ENCODE results near the gene INTS6.
A peak's percentile ranks its signal among the peaks of the same experiment; 100 is the strongest.

The INTS6 gene

GRCh38 chr13:51405176-51405575 lies 47.7 kb downstream of the INTS6 start:
- Mint-ChIP-seq H3K36me3 (ENCODE audit: low read depth) (peaks cover 71% of the 10 kb centered on the region), H3K27me3 (no peaks in the 10 kb centered on the region), H3K4me1 (ENCODE audit: low read depth) (peaks cover 70% of the 10 kb centered on the region), H3K4me3 (no peak overlapping the region), H3K9me3 (no peaks in the 10 kb centered on the region), H3K27ac (no peak overlapping the region)
- no peak for DNase-seq

GRCh38 chr13:51397262-51397941 lies 55.4 kb downstream of the INTS6 start:
- no peak for DNase-seq
- no peak overlapping the region for H3K4me3 Mint-ChIP-seq
- H3K36me3 Mint-ChIP-seq (ENCODE audit: low read depth) = peaks cover 63% of the 10 kb centered on the region
- peaks cover 61% of the 10 kb centered on the region for H3K4me1 Mint-ChIP-seq (ENCODE audit: low read depth)
- no peaks in the 10 kb centered on the region for H3K27me3 Mint-ChIP-seq
- H3K27ac Mint-ChIP-seq = no peak overlapping the region
- H3K9me3 Mint-ChIP-seq = no peaks in the 10 kb centered on the region

GRCh38 chr13:51396352-51396751 lies 56.5 kb downstream of the INTS6 start:
- H3K27ac Mint-ChIP-seq = peak overlapping the region; percentile 27
- no peaks in the 10 kb centered on the region for H3K27me3 Mint-ChIP-seq
- no peaks in the 10 kb centered on the region for H3K9me3 Mint-ChIP-seq
- no peak for DNase-seq
- peaks cover 60% of the 10 kb centered on the region for H3K4me1 Mint-ChIP-seq (ENCODE audit: low read depth)
- peaks cover 60% of the 10 kb centered on the region for H3K36me3 Mint-ChIP-seq (ENCODE audit: low read depth)
- no peak overlapping the region for H3K4me3 Mint-ChIP-seq

GRCh38 chr13:51394724-51395123 lies 58.1 kb downstream of the INTS6 start:
- H3K4me3 Mint-ChIP-seq = no peak overlapping the region
- no peak for DNase-seq
- no peak overlapping the region for H3K27ac Mint-ChIP-seq
- H3K4me1 Mint-ChIP-seq (ENCODE audit: low read depth) = peaks cover 49% of the 10 kb centered on the region
- peaks cover 46% of the 10 kb centered on the region for H3K36me3 Mint-ChIP-seq (ENCODE audit: low read depth)
- H3K27me3 Mint-ChIP-seq = no peaks in the 10 kb centered on the region
- H3K9me3 Mint-ChIP-seq = no peaks in the 10 kb centered on the region

GRCh38 chr13:51385114-51385513 lies 67.7 kb downstream of the INTS6 start:
- Mint-ChIP-seq H3K4me1 (ENCODE audit: low read depth) (peaks cover 3% of the 10 kb centered on the region), H3K36me3 (ENCODE audit: low read depth) (peaks cover 49% of the 10 kb centered on the region), H3K9me3 (no peaks in the 10 kb centered on the region), H3K4me3 (no peak overlapping the region), H3K27me3 (no peaks in the 10 kb centered on the region), H3K27ac (no peak overlapping the region)
- DNase-seq = no peak

- Mint-ChIP-seq H3K9me3 (no peaks in the 10 kb centered on the region), H3K27me3 (no peaks in the 10 kb centered on the region), H3K4me3 (no peak overlapping the region), H3K4me1 (ENCODE audit: low read depth) (peaks cover 2% of the 10 kb centered on the region), H3K27ac (no peak overlapping the region), H3K36me3 (ENCODE audit: low read depth) (peaks cover 63% of the 10 kb centered on the region)
- DNase-seq = no peak
Measured at GRCh38 chr13:51380269-51380668, 72.6 kb downstream of the INTS6 start.

GRCh38 chr13:51373451-51373850 lies 79.4 kb downstream of the INTS6 start:
- H3K4me1 Mint-ChIP-seq (ENCODE audit: low read depth) = no peaks in the 10 kb centered on the region
- H3K4me3 Mint-ChIP-seq = no peak overlapping the region
- H3K27me3 Mint-ChIP-seq = no peaks in the 10 kb centered on the region
- no peak overlapping the region for H3K27ac Mint-ChIP-seq
- peaks cover 20% of the 10 kb centered on the region for H3K36me3 Mint-ChIP-seq (ENCODE audit: low read depth)
- H3K9me3 Mint-ChIP-seq = no peaks in the 10 kb centered on the region
- no peak for DNase-seq

- no peaks in the 10 kb centered on the region for H3K4me1 Mint-ChIP-seq (ENCODE audit: low read depth)
- H3K27ac Mint-ChIP-seq = no peak overlapping the region
- H3K9me3 Mint-ChIP-seq = no peaks in the 10 kb centered on the region
- DNase-seq = no peak
- peaks cover 9% of the 10 kb centered on the region for H3K36me3 Mint-ChIP-seq (ENCODE audit: low read depth)
- no peak overlapping the region for H3K4me3 Mint-ChIP-seq
- no peaks in the 10 kb centered on the region for H3K27me3 Mint-ChIP-seq
Measured at GRCh38 chr13:51371768-51372399, 81.0 kb downstream of the INTS6 start.

- H3K9me3 Mint-ChIP-seq = no peaks in the 10 kb centered on the region
- no peak overlapping the region for H3K27ac Mint-ChIP-seq
- H3K36me3 Mint-ChIP-seq (ENCODE audit: low read depth) = peaks cover 12% of the 10 kb centered on the region
Measured at GRCh38 chr13:51370811-51371210, 82.0 kb downstream of the INTS6 start.

GRCh38 chr13:51370116-51370515 lies 82.7 kb downstream of the INTS6 start:
- Mint-ChIP-seq H3K9me3 (no peaks in the 10 kb centered on the region), H3K4me3 (no peak overlapping the region), H3K27ac (no peak overlapping the region), H3K4me1 (ENCODE audit: low read depth) (no peaks in the 10 kb centered on the region), H3K36me3 (ENCODE audit: low read depth) (peaks cover 18% of the 10 kb centered on the region), H3K27me3 (no peaks in the 10 kb centered on the region)
- DNase-seq = no peak

More at GRCh38 chr13:51370811-51371210, 82.0 kb downstream of the INTS6 start:
- Mint-ChIP-seq H3K27me3 (no peaks in the 10 kb centered on the region), H3K4me1 (ENCODE audit: low read depth) (no peaks in the 10 kb centered on the region), H3K4me3 (no peak overlapping the region)
- DNase-seq = no peak

- Mint-ChIP-seq H3K9me3 (no peaks in the 10 kb centered on the region), H3K27ac (peak overlapping the region; percentile 32), H3K4me3 (no peak overlapping the region), H3K36me3 (ENCODE audit: low read depth) (peaks cover 62% of the 10 kb centered on the region), H3K27me3 (no peaks in the 10 kb centered on the region), H3K4me1 (ENCODE audit: low read depth) (peaks cover 13% of the 10 kb centered on the region)
- no peak for DNase-seq
Measured at GRCh38 chr13:51364404-51365008, 88.3 kb downstream of the INTS6 start.

GRCh38 chr13:51363625-51364024 lies 89.2 kb downstream of the INTS6 start:
- Mint-ChIP-seq H3K27ac (no peak overlapping the region), H3K36me3 (ENCODE audit: low read depth) (peaks cover 62% of the 10 kb centered on the region), H3K4me1 (ENCODE audit: low read depth) (peaks cover 13% of the 10 kb centered on the region), H3K4me3 (no peak overlapping the region), H3K27me3 (no peaks in the 10 kb centered on the region), H3K9me3 (no peaks in the 10 kb centered on the region)
- DNase-seq = no peak

GRCh38 chr13:51361106-51361505 lies 91.7 kb downstream of the INTS6 start:
- H3K9me3 Mint-ChIP-seq = no peaks in the 10 kb centered on the region
- H3K27me3 Mint-ChIP-seq = no peaks in the 10 kb centered on the region
- no peak for DNase-seq
- H3K27ac Mint-ChIP-seq = no peak overlapping the region
- H3K4me1 Mint-ChIP-seq (ENCODE audit: low read depth) = peaks cover 13% of the 10 kb centered on the region
- peaks cover 52% of the 10 kb centered on the region for H3K36me3 Mint-ChIP-seq (ENCODE audit: low read depth)
- no peak overlapping the region for H3K4me3 Mint-ChIP-seq

GRCh38 chr13:51360489-51360888 lies 92.3 kb downstream of the INTS6 start:
- no peak for DNase-seq
- Mint-ChIP-seq H3K4me1 (ENCODE audit: low read depth) (peaks cover 13% of the 10 kb centered on the region), H3K36me3 (ENCODE audit: low read depth) (peaks cover 48% of the 10 kb centered on the region), H3K27ac (no peak overlapping the region), H3K27me3 (no peaks in the 10 kb centered on the region), H3K4me3 (no peak overlapping the region), H3K9me3 (no peaks in the 10 kb centered on the region)

GRCh38 chr13:51359352-51359751 lies 93.5 kb downstream of the INTS6 start:
- no peaks in the 10 kb centered on the region for H3K27me3 Mint-ChIP-seq
- H3K36me3 Mint-ChIP-seq (ENCODE audit: low read depth) = peaks cover 37% of the 10 kb centered on the region
- DNase-seq = no peak
- no peaks in the 10 kb centered on the region for H3K9me3 Mint-ChIP-seq
- H3K27ac Mint-ChIP-seq = no peak overlapping the region
- H3K4me1 Mint-ChIP-seq (ENCODE audit: low read depth) = peaks cover 10% of the 10 kb centered on the region
- no peak overlapping the region for H3K4me3 Mint-ChIP-seq

Measured in activated T-cell treated with anti-CD3 and anti-CD28 coated beads, Interleukin-2, amount 50 U/mL, for 24 hours (primary cell).